Esophagus muscularis mucosa (tissue), 4 donors: Measurements from ENCODE around the gene STN1. TPM values are rescaled to one million over a fixed set of nuclear protein-coding genes. Genes with fewer than 3 reads are reported as not detected.

ENCODE experiments used
- DNase-seq: peaks from one replicate; pipeline ENCODE4 v3.0.0-alpha.2; 2017; ENCODE audit errors: extremely low spot score
- H3K27ac ChIP-seq, 4 donors: fragments of 200-600 bp; sonication (generic); replicated peaks in 1 of 4; 1 replicate in 3 of 4; 2 replicates in 1 of 4; pipeline ENCODE4 v1.5.1; 2016 to 2019; ENCODE audit warnings: mild to moderate bottlenecking in 1 of 4
- H3K27me3 ChIP-seq, 4 donors: fragments of 200-600 bp; sonication (generic); one replicate each; pipeline versions ENCODE4 v1.5.1 to v1.6.0; 2016 to 2019
- H3K36me3 ChIP-seq, 4 donors: fragments of 200-600 bp; sonication (generic); one replicate each; pipeline ENCODE4 v1.5.1; 2016 to 2019
- H3K4me1 ChIP-seq, 4 donors: fragments of 200-600 bp; sonication (generic); one replicate each; pipeline ENCODE4 v1.5.1; 2016 to 2019
- H3K4me3 ChIP-seq, 4 donors: fragments of 200-600 bp; sonication (generic); 1 replicate in 2 of 4; 2 replicates in 2 of 4; pipeline ENCODE4 v1.5.1; 2016 to 2019; ENCODE audit warnings: mild to moderate bottlenecking in 4 of 4, moderate library complexity in 1 of 4
- H3K9me3 ChIP-seq, 4 donors: fragments of 200-600 bp; sonication (generic); 1 replicate in 3 of 4; 2 replicates in 1 of 4; pipeline ENCODE4 v1.5.1; 2016 to 2019
- CTCF ChIP-seq, 3 experiments: fragments of 200-600 bp in 2 of 3; fragments of 450-650 bp in 1 of 3; sonication (generic) in 2 of 3; IDR thresholded peaks; one replicate each; pipeline ENCODE4 v1.5.1; 2017 to 2019; ENCODE audit warnings: antibody characterized with exemption in 3 of 3, mild to moderate bottlenecking in 2 of 3, moderate library complexity in 1 of 3
- EP300 ChIP-seq: sonication (generic); formaldehyde crosslinking; IDR thresholded peaks from one replicate; pipeline ENCODE4 v1.6.1; 2017; ENCODE audit warnings: antibody characterized with exemption
- POLR2A ChIP-seq: fragments of 450-650 bp; IDR thresholded peaks from one replicate; pipeline ENCODE4 v1.6.1; 2017; ENCODE audit warnings: antibody characterized with exemption, moderate library complexity, mild to moderate bottlenecking, low read depth
- POLR2AphosphoS5 ChIP-seq, 2 donors: sonication (generic); formaldehyde crosslinking; IDR thresholded peaks; one replicate each; pipeline ENCODE4 v1.6.1; 2017; ENCODE audit warnings: antibody characterized with exemption in 2 of 2
- WGBS: methylation state at CpG from one replicate; pipeline ENCODE4 v1.1.5; 2018; 5-methylcytosine and 5-hydroxymethylcytosine counted together
- intact Hi-C: fragments of 100-400 bp; cut with DNase I; formaldehyde crosslinking; loops from one replicate; pipeline ENCODE4 v1.15.1; 2023
- total RNA-seq, 4 donors: library from RNA; depleted of rRNA; stranded (reverse); fragments of >200 nt; gene quantifications; one replicate each; pipeline versions ENCODE4 v1.1.0 to v1.2.1, GENCODE V29; 2016

STN1 gene
- total RNA-seq, 4 donors from 2014 or later = 18.7 to 27.7 (median 24.9) TPM

GRCh38 chr10:103917302-103918052 lies 507 bp downstream of the STN1 start:
- Histone ChIP-seq H3K36me3 (peaks cover 0 to 8% (median 2%) of the 10 kb centered on the region in 4 donors), H3K9me3 (no peaks in the 10 kb centered on the region), H3K4me3 (peak overlapping the region; percentile 66 to 89 (median 71)), H3K27ac (peak overlapping the region; percentile 88 to 99 (median 93)), H3K27me3 (no peaks in the 10 kb centered on the region), H3K4me1 (peaks cover 28 to 38% (median 33%) of the 10 kb centered on the region in 4 donors)
- 4% methylated on average over 28 of the region's 29 CpGs for WGBS
- TF ChIP-seq POLR2AphosphoS5 (IDR thresholded peaks at IDR 0.05) = no peak
- TF ChIP-seq POLR2A = no peak
- no peak for TF ChIP-seq EP300
- no peak for TF ChIP-seq CTCF (IDR thresholded peaks at IDR 0.05)
- no peak for DNase-seq
- intact Hi-C loops = loop anchor here (5.0 kb wide), 1 partner anchor 50 kb away; the partner anchor contains the start of gene SLK

- 45% methylated on average over 2 of the region's 2 CpGs for WGBS
These were observed 1.1 kb downstream of the STN1 start for GRCh38 chr10:103916876-103917275.

DNA sequence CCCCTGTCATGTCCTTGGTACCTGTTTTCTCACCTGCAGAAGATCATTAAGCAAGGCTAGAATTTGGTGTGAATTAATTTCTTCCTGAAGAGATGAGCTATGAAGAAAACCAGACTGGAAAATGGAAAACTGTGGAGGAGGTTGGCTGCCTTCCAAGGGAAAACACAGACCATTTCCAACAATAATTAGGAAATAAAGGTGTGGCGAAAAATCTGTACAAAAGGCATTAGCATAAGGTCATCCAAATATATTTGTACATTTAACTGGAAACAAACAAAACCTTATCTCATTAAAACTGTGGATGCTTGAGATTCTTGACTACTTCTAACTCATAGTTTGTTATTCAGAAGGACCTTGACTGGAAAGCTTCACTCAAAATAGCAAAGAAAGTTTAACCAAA lies 1.7 kb downstream of the STN1 start:
- H3K27ac ChIP-seq = peak overlapping the region; percentile 88 to 99 (median 93)
- peak overlapping the region; percentile 66 to 89 (median 71) for H3K4me3 ChIP-seq
- intact Hi-C loops = loop anchor here (5.0 kb wide), 1 partner anchor 51 kb away; the partner anchor contains the start of gene SLK
- H3K36me3 ChIP-seq = peaks cover 0 to 11% (median 2%) of the 10 kb centered on the region in 4 donors
- TF ChIP-seq POLR2AphosphoS5 (IDR thresholded peaks at IDR 0.05) = no peak
- no peak for TF ChIP-seq POLR2A
- no peak for TF ChIP-seq CTCF (IDR thresholded peaks at IDR 0.05)
- TF ChIP-seq EP300 = no peak
- DNase-seq = no peak
- WGBS = 39% methylated on average over 1 of the region's 1 CpG
- H3K4me1 ChIP-seq = peaks cover 28 to 42% (median 35%) of the 10 kb centered on the region in 4 donors
- no peaks in the 10 kb centered on the region for H3K27me3 ChIP-seq
- H3K9me3 ChIP-seq = no peaks in the 10 kb centered on the region

More at GRCh38 chr10:103916876-103917275, 1.1 kb downstream of the STN1 start:
- no peak for DNase-seq
- intact Hi-C loops = loop anchor here (5.0 kb wide), 1 partner anchor 50 kb away; the partner anchor contains the start of gene SLK
- Histone ChIP-seq H3K27ac (peak overlapping the region; percentile 88 to 99 (median 93)), H3K36me3 (peaks cover 0 to 11% (median 2%) of the 10 kb centered on the region in 4 donors), H3K27me3 (no peaks in the 10 kb centered on the region), H3K4me1 (peaks cover 28 to 39% (median 33%) of the 10 kb centered on the region in 4 donors), H3K9me3 (no peaks in the 10 kb centered on the region), H3K4me3 (peak overlapping the region; percentile 66 to 89 (median 71))
- TF ChIP-seq CTCF (IDR thresholded peaks at IDR 0.05) (no peak), POLR2AphosphoS5 (IDR thresholded peaks at IDR 0.05) (no peak), EP300 (no peak), POLR2A (no peak)

GRCh38 chr10:103915796-103916195 lies 2.2 kb downstream of the STN1 start:
- Histone ChIP-seq H3K27me3 (no peaks in the 10 kb centered on the region), H3K4me1 (peaks cover 28 to 43% (median 36%) of the 10 kb centered on the region in 4 donors), H3K9me3 (no peaks in the 10 kb centered on the region), H3K27ac (peak overlapping the region; percentile 88 to 99 (median 93)), H3K36me3 (peaks cover 0 to 11% (median 2%) of the 10 kb centered on the region in 4 donors), H3K4me3 (peak overlapping the region; percentile 66 to 89 (median 71))
- WGBS = 68% methylated on average over 6 of the region's 6 CpGs
- no peak for TF ChIP-seq CTCF (IDR thresholded peaks at IDR 0.05)
- intact Hi-C loops = loop anchor here (5.0 kb wide), 1 partner anchor 52 kb away; the partner anchor contains the start of gene SLK
- DNase-seq = no peak
